Epithelial cell of proximal tubule (primary cell): ENCODE results near the gene NSG1. TPM values are rescaled to one million over a fixed set of nuclear protein-coding genes. Genes with fewer than 3 reads are reported as not detected.

Experiments
- DNase-seq: peaks from one replicate; pipeline ENCODE4 v3.0.0-alpha.2; 2011; ENCODE audit warnings: low read depth
- H3K4me3 ChIP-seq: 2 replicates; pipeline ENCODE4 v1.5.1; 2011; ENCODE audit warnings: low read depth, mild to moderate bottlenecking, low read length
- total RNA-seq: library from RNA; depleted of rRNA; stranded (reverse); fragments of >200 nt; gene quantifications from 2 replicates; pipeline ENCODE4 v1.2.3, GENCODE V29; 2015
- TF ChIP-seq, protein P1 (sequence below): conservative IDR thresholded peaks from 2 replicates; pipeline ENCODE4 v1.5.1; 2012; ENCODE audit warnings: low read depth, mild to moderate bottlenecking, low read length

Gene NSG1
- total RNA-seq, 1 donor from 2014 or later = 3.2 TPM

DNA sequence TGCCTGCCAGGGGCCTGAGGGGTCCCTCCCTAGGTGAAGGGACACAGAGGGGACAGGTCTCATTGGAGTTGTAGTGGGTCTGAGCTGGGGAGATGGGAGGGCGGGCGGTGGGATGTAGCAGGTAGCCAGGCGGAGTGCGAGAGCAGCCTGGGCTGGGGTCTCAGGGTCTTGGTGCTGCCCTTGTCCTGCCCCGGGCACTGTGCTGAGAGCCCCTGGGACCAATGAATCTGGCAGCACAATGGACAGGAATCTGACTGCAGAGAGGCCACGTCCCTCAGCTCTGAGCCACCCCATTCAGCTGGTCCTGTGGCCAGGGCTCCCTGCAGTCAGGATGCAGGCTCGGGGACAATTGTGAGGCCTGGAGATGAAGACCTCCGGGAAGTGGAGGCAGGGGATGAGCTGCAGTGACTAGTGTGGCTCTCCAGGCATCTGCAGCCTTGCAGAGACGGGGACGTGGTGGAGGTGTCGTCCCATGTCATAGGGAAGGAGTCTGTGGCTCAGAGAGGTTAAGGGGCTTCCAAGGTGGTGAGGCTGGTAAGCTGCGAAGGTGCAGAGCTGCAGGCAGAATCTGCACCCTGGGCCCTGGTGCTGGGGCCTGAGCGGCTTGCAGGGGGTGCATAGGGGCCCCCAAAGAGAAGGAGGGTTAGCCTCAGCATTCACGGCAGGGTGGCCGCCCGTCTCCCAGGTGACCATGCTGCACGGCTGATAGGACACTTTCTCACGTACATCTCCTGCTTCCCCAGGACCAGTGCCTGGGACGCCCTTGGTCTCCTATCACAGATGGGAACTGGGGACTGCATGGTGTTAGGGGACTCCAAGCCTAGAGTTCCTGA is 20.6 kb downstream of the NSG1 start:
- TF ChIP-seq, protein P1, sequence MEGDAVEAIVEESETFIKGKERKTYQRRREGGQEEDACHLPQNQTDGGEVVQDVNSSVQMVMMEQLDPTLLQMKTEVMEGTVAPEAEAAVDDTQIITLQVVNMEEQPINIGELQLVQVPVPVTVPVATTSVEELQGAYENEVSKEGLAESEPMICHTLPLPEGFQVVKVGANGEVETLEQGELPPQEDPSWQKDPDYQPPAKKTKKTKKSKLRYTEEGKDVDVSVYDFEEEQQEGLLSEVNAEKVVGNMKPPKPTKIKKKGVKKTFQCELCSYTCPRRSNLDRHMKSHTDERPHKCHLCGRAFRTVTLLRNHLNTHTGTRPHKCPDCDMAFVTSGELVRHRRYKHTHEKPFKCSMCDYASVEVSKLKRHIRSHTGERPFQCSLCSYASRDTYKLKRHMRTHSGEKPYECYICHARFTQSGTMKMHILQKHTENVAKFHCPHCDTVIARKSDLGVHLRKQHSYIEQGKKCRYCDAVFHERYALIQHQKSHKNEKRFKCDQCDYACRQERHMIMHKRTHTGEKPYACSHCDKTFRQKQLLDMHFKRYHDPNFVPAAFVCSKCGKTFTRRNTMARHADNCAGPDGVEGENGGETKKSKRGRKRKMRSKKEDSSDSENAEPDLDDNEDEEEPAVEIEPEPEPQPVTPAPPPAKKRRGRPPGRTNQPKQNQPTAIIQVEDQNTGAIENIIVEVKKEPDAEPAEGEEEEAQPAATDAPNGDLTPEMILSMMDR = no peak
- H3K4me3 ChIP-seq = no peak overlapping the region
- no peak for DNase-seq

DNA sequence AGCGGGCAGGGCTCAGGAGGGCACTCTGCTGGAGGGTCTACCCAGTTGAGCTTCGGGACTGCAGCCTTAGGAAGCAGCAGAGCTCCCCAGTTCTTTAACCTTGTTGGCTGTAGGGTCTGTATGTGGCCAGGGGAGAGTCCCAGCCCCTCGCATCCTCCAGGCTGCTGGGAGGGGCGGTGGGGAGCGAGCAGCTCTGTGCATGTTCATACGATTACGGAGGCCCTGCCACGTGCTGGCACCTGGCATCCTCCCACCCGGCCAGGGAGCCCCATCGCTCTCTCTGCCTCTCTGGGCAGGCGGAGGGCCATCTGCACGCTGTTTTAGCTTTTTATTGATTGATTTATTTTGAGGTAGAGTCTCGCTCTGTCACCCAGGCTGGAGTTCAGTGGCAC is 21.2 kb downstream of the NSG1 start:
- TF ChIP-seq, protein P1 = no peak
- H3K4me3 ChIP-seq = no peak overlapping the region
- no peak for DNase-seq

DNA sequence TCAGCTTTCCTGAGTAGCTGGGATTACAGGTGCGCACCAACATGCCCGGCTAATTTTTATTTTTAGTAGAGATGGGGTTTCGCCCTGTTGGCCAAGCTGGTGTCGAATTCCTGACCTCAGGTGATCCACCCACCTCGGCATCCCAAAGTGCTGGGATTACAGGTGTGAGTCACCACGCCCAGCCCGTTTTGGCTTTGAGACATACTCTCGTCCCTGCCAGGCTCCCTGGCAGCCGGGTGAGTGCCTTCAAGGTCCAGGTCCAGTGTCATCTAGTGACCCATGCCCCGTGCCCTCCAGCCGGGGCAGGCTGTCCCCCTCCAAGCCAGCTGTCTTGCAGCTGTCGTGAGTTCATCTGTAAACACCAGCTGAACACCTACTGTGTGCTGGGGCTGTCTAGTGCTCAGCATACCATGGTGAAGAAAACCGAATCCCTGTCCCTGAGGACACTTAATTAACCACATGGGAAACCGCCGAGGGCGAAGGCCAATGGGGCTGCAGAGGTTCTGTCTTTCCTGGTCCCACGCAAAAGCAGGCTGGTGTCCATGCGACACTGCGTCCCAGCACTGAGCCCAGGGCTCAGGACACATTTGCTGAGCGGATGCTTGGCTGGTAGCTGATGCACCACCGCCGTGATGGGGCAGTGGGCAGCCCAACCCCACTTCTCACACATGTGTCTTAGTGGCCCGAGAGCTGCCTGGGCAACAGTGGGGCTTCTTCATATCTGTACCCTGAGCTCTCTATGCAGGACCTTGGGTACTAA is 21.9 kb downstream of the NSG1 start:
- no peak overlapping the region for H3K4me3 ChIP-seq
- DNase-seq = no peak
- TF ChIP-seq, protein P1 = no peak

DNA sequence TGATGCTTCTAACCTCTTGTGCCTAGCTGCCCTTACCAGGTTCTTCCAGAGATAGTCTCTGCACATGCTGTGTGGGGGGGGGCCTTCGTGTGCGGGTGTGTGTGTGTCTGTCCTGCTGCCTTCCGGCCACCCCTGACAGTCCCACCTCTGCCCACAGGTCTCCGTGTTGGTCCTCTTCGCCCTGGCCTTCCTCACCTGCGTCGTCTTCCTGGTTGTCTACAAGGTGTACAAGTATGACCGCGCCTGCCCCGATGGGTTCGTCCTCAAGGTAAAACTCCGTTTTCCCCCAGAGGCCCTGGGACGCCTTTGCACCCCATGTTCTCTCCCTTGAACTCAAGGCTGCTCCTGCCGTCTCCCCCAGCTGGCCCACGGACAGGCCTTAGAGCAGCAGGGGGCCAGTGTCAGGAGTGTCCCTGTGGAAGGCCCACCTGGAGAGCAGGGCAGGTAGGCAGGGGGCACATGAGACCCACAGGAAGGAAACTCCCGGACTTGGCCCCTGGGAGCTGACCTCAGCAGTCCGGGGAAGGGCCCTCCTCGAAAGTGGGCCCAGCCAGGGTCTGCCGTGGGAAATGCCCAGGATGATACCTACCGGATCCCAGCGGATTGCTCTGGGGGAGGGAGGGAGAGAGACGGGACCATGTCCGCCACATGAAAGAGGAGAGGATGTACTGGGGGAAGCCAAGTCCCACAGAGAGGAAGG is 22.7 kb downstream of the NSG1 start:
- TF ChIP-seq, protein P1 = no peak
- no peak for DNase-seq
- no peak overlapping the region for H3K4me3 ChIP-seq

DNA sequence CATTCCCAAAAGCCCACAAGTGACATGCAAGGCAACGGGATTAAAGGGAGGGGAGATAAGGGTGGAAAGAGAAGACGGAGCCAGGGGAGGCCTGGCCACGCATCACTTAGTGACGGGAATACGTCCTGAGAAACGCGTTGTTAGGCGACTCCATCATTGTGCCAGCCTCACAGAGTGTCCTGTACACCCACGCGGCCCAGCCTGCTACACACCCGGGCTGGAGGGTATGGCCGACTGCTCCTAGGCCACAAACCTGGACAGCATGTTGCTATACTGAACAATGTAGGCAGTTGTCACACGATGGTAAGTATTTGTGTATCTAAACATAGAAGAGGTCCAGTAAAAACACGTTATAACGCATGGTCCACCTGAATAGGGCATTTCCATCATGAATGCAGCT is 23.4 kb downstream of the NSG1 start:
- TF ChIP-seq, protein P1 = no peak

DNA sequence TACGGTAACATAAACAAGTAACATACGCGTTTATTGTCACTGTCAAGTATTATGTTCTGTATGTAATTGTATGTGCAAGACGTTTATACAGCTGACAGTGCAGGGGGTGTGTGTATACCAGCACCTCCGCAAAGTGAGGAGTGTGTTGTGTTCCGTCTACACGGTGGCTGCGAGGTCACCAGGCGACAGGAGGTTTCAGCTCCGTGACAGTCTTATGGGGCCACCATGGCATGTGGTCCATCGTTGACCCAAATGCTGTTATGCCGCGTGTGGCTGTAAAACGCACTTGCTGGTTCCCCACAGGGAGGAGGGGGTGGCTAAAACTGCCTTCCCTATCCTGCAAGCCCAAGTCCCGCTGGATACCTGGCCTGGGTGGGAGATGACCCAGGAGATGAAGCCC is 25.0 kb downstream of the NSG1 start:
- no peak for DNase-seq
- H3K4me3 ChIP-seq = no peak overlapping the region
- TF ChIP-seq, protein P1 = no peak

More for the DNA sequence above, 23.4 kb downstream of the NSG1 start:
- no peak overlapping the region for H3K4me3 ChIP-seq
- DNase-seq = no peak
